ENCODE data around the gene NEDD4L. TPM values are rescaled to one million over a fixed set of nuclear protein-coding genes. Genes with fewer than 3 reads are reported as not detected.

NEDD4L gene
- polyA plus RNA-seq, 1 donor (not counting 4 experiments of a cell fraction or from before 2014, with no cell fraction given) = 52.6 TPM

- H3K27ac ChIP-seq (ENCODE audit: control insufficient read depth, insufficient read depth, low read length) = no peak overlapping the region
- no peaks in the 10 kb centered on the region for H3K9me3 ChIP-seq (ENCODE audit: control insufficient read depth, low read depth, low read length)
- H3K9ac ChIP-seq (ENCODE audit: control insufficient read depth, extremely low read depth, insufficient read depth, low read length) = no peak overlapping the region
- H3K4me1 ChIP-seq (ENCODE audit: control insufficient read depth, extremely low read depth, insufficient read depth, low read length) = peaks cover 28% of the 10 kb centered on the region
- FAIRE-seq = no peak
- no peaks in the 10 kb centered on the region for H3K9me1 ChIP-seq (ENCODE audit: control insufficient read depth, extremely low read depth, insufficient read depth, low read length)
- TF ChIP-seq CTCF (optimal IDR thresholded peaks at IDR 0.05 in 1 of 3, IDR thresholded peaks at IDR 0.05 in 1 of 3, conservative IDR thresholded peaks at IDR 0.05 in 1 of 3; ENCODE audit: extremely low read depth in 1 of 3, insufficient read depth in 2 of 3, low read length in 3 of 3) (no peak), EZH2 (IDR thresholded peaks at IDR 0.05; ENCODE audit: low read length) (no peak)
- H4K20me1 ChIP-seq (ENCODE audit: control insufficient read depth, extremely low read depth, insufficient read depth, low read length) = no peaks in the 10 kb centered on the region
- dilution Hi-C loops (cut with MboI; ENCODE audit: extremely low pct_ligation_motif_present, low sequenced_read_pairs) = no loop called here
- peaks cover 18% of the 10 kb centered on the region for H3K79me2 ChIP-seq (ENCODE audit: control insufficient read depth, insufficient read depth, low read length)
- H3K36me3 ChIP-seq (ENCODE audit: control insufficient read depth in 2 of 2, extremely low read depth in 1 of 2, insufficient read depth in 2 of 2, low read length in 2 of 2) = no peaks in the 10 kb centered on the region
- no peak overlapping the region for H2AFZ ChIP-seq (ENCODE audit: control insufficient read depth, low read length)
- H3K4me3 ChIP-seq (ENCODE audit: control insufficient read depth in 2 of 3, extremely low read depth in 1 of 3, insufficient read depth in 2 of 3, low read depth in 1 of 3, low read length in 3 of 3) = no peak overlapping the region
- no peaks in the 10 kb centered on the region for H3K27me3 ChIP-seq (ENCODE audit: control insufficient read depth, extremely low read depth, insufficient read depth, low read length)
- no peak for DNase-seq (ENCODE audit: low read depth, low spot score)
- H3K4me2 ChIP-seq (ENCODE audit: control insufficient read depth, extremely low read depth, insufficient read depth, low read depth, low read length) = no peak overlapping the region
These were observed 147.6 kb downstream of the NEDD4L start for GRCh38 chr18:58191626-58192025.

DNA sequence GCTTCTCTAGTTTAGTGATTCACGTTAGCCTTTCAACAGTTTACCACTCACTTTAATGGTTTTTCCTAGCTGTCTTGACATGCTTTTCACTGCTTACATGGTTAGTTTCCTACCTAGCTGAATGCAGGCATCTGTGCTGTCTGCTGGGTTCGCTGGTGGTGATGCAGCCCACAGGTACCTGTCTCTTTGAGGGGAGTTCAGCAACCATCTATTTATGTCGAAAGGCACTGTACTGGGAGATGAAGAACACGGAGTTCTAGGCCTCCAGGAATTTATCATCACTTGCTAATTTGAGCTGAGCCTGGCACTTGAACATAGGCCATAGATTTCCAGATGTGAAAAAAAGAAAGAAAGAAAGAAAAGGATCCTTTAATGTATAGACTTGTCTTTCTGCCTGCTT is 148.5 kb downstream of the NEDD4L start:
- TF ChIP-seq EZH2 (IDR thresholded peaks at IDR 0.05; ENCODE audit: low read length) (no peak), CTCF (optimal IDR thresholded peaks at IDR 0.05 in 1 of 3, IDR thresholded peaks at IDR 0.05 in 1 of 3, conservative IDR thresholded peaks at IDR 0.05 in 1 of 3; ENCODE audit: extremely low read depth in 1 of 3, insufficient read depth in 2 of 3, low read length in 3 of 3) (no peak)
- H3K9ac ChIP-seq (ENCODE audit: control insufficient read depth, extremely low read depth, insufficient read depth, low read length) = no peak overlapping the region
- peaks cover 26% of the 10 kb centered on the region for H3K4me1 ChIP-seq (ENCODE audit: control insufficient read depth, extremely low read depth, insufficient read depth, low read length)
- H2AFZ ChIP-seq (ENCODE audit: control insufficient read depth, low read length) = no peak overlapping the region
- FAIRE-seq (no peak), DNase-seq (ENCODE audit: low read depth, low spot score) (no peak)
- H3K27me3 ChIP-seq (ENCODE audit: control insufficient read depth, extremely low read depth, insufficient read depth, low read length) = no peaks in the 10 kb centered on the region
- no peak overlapping the region for H3K4me2 ChIP-seq (ENCODE audit: control insufficient read depth, extremely low read depth, insufficient read depth, low read depth, low read length)
- dilution Hi-C loops (cut with MboI; ENCODE audit: extremely low pct_ligation_motif_present, low sequenced_read_pairs) = no loop called here
- no peak overlapping the region for H3K4me3 ChIP-seq (ENCODE audit: control insufficient read depth in 2 of 3, extremely low read depth in 1 of 3, insufficient read depth in 2 of 3, low read depth in 1 of 3, low read length in 3 of 3)
- H3K9me3 ChIP-seq (ENCODE audit: control insufficient read depth, low read depth, low read length) = no peaks in the 10 kb centered on the region
- no peaks in the 10 kb centered on the region for H3K9me1 ChIP-seq (ENCODE audit: control insufficient read depth, extremely low read depth, insufficient read depth, low read length)
- H3K36me3 ChIP-seq (ENCODE audit: control insufficient read depth in 2 of 2, extremely low read depth in 1 of 2, insufficient read depth in 2 of 2, low read length in 2 of 2) = no peaks in the 10 kb centered on the region
- no peaks in the 10 kb centered on the region for H4K20me1 ChIP-seq (ENCODE audit: control insufficient read depth, extremely low read depth, insufficient read depth, low read length)
- peaks cover 27% of the 10 kb centered on the region for H3K79me2 ChIP-seq (ENCODE audit: control insufficient read depth, insufficient read depth, low read length)
- H3K27ac ChIP-seq (ENCODE audit: control insufficient read depth, insufficient read depth, low read length) = no peak overlapping the region

Measured in keratinocyte (primary cell).